OCI-LY1 (cell line): ENCODE measurements around the gene KIRREL3.

Experiments
- H2AFZ ChIP-seq: fragments of 200-600 bp; sonication (generic), shearing (Covaris generic); 2 replicates; pipeline ENCODE4 v1.6.0; 2014; ENCODE audit warnings: antibody characterized with exemption, mild to moderate bottlenecking, low read length
- H3F3A ChIP-seq: fragments of 200-600 bp; sonication (generic), shearing (Covaris generic); 2 replicates; pipeline ENCODE4 v1.6.0; 2014; ENCODE audit warnings: mild to moderate bottlenecking, antibody characterized with exemption, low read length, moderate library complexity; ENCODE audit not compliant: insufficient read depth
- H3K27ac ChIP-seq: fragments of 200-600 bp; sonication (generic); 2 replicates; pipeline ENCODE4 v1.5.1; 2014; ENCODE audit warnings: low read length, mixed run types, mild to moderate bottlenecking, low read depth; ENCODE audit not compliant: poor library complexity, severe bottlenecking
- H3K27me3 ChIP-seq: fragments of 200-600 bp; sonication (generic); 2 replicates; pipeline ENCODE4 v1.6.0; 2014; ENCODE audit warnings: antibody characterized with exemption, mild to moderate bottlenecking, low read length, moderate library complexity; ENCODE audit not compliant: insufficient read depth
- H3K36me3 ChIP-seq: fragments of 200-600 bp; sonication (generic); 2 replicates; pipeline ENCODE4 v1.6.1; 2014; ENCODE audit warnings: mild to moderate bottlenecking, antibody characterized with exemption, low read length, moderate library complexity, mixed read lengths; ENCODE audit not compliant: insufficient read depth
- H3K4me1 ChIP-seq: fragments of 200-600 bp; sonication (generic); 2 replicates; pipeline ENCODE4 v1.5.1; 2014; ENCODE audit warnings: mild to moderate bottlenecking, low read length, moderate library complexity; ENCODE audit not compliant: insufficient read depth, severe bottlenecking
- H3K4me2 ChIP-seq: fragments of 200-600 bp; sonication (generic), shearing (Covaris generic); 2 replicates; pipeline ENCODE4 v1.6.1; 2014; ENCODE audit warnings: low read length
- H3K4me3 ChIP-seq: fragments of 200-600 bp; sonication (generic); 2 replicates; pipeline ENCODE4 v1.5.1; 2014; ENCODE audit warnings: low read length, low read depth, mild to moderate bottlenecking, mixed read lengths; ENCODE audit not compliant: poor library complexity, severe bottlenecking
- H3K79me2 ChIP-seq: fragments of 200-600 bp; shearing (Covaris generic); 2 replicates; pipeline ENCODE4 v1.6.1; 2016; ENCODE audit warnings: mixed run types, low read length, mixed read lengths; ENCODE audit not compliant: insufficient read depth
- H3K9ac ChIP-seq: fragments of 200-600 bp; sonication (generic), shearing (Covaris generic); 2 replicates; pipeline ENCODE4 v1.6.1; 2014; ENCODE audit warnings: mild to moderate bottlenecking, low read length, mixed read lengths
- H3K9me2 ChIP-seq: fragments of 200-600 bp; sonication (generic), shearing (Covaris generic); 2 replicates; pipeline ENCODE4 v1.6.1; 2014; ENCODE audit warnings: low read depth, mild to moderate bottlenecking, low read length, mixed read lengths
- H3K9me3 ChIP-seq: fragments of 200-600 bp; shearing (Covaris generic); 2 replicates; pipeline ENCODE4 v1.6.1; 2014; ENCODE audit warnings: low read length, mixed read lengths
- H4K20me1 ChIP-seq: fragments of 200-600 bp; sonication (generic), shearing (Covaris generic); 2 replicates; pipeline ENCODE4 v1.6.0; 2016; ENCODE audit warnings: mild to moderate bottlenecking, low read length; ENCODE audit not compliant: insufficient read depth
- CTCF ChIP-seq: fragments of 200-600 bp; sonication (generic), shearing (Covaris generic); IDR thresholded peaks from 2 replicates; pipeline ENCODE4 v1.5.1; 2017; ENCODE audit warnings: mild to moderate bottlenecking, antibody characterized with exemption, low read length, moderate library complexity, mixed read lengths
- EZH2 ChIP-seq: fragments of 200-600 bp; sonication (generic), shearing (Covaris generic); IDR thresholded peaks from 2 replicates; pipeline ENCODE4 v1.8.0; 2017; ENCODE audit warnings: borderline replicate concordance, mixed run types, mild to moderate bottlenecking, antibody characterized with exemption, low read length, moderate library complexity, mixed read lengths

The KIRREL3 gene

GRCh38 chr11:126863294-126863997, 137.1 kb downstream of the KIRREL3 start:
- H3K9me2 ChIP-seq, result no peaks in the 10 kb centered on the region
- H3K4me2 ChIP-seq, result no peak overlapping the region
- H3K4me3 ChIP-seq, result no peak overlapping the region
- H3K4me1 ChIP-seq, result no peaks in the 10 kb centered on the region
- H3K27me3 ChIP-seq, result no peaks in the 10 kb centered on the region
- H3F3A ChIP-seq, result no peaks in the 10 kb centered on the region
- H3K27ac ChIP-seq, result no peak overlapping the region
- no peaks in the 10 kb centered on the region for H3K9me3 ChIP-seq
- no peak overlapping the region for H2AFZ ChIP-seq
- H3K9ac ChIP-seq, result no peak overlapping the region
- TF ChIP-seq CTCF, result no peak
- TF ChIP-seq EZH2, result no peak
- H3K79me2 ChIP-seq, result no peaks in the 10 kb centered on the region
- no peaks in the 10 kb centered on the region for H3K36me3 ChIP-seq
- H4K20me1 ChIP-seq, result no peaks in the 10 kb centered on the region

- H3F3A ChIP-seq, result no peaks in the 10 kb centered on the region
- TF ChIP-seq EZH2, result no peak
- TF ChIP-seq CTCF, result no peak
- H2AFZ ChIP-seq, result no peak overlapping the region
- no peaks in the 10 kb centered on the region for H3K4me1 ChIP-seq
- no peak overlapping the region for H3K4me3 ChIP-seq
- H4K20me1 ChIP-seq, result no peaks in the 10 kb centered on the region
- no peaks in the 10 kb centered on the region for H3K36me3 ChIP-seq
- H3K79me2 ChIP-seq, result no peaks in the 10 kb centered on the region
- H3K4me2 ChIP-seq, result no peak overlapping the region
- no peaks in the 10 kb centered on the region for H3K9me2 ChIP-seq
- no peaks in the 10 kb centered on the region for H3K9me3 ChIP-seq
- H3K9ac ChIP-seq, result no peak overlapping the region
- no peak overlapping the region for H3K27ac ChIP-seq
- H3K27me3 ChIP-seq, result no peaks in the 10 kb centered on the region
These were observed 137.8 kb downstream of the KIRREL3 start for GRCh38 chr11:126862664-126863243.

- no peaks in the 10 kb centered on the region for H3F3A ChIP-seq
- no peaks in the 10 kb centered on the region for H3K27me3 ChIP-seq
- H3K79me2 ChIP-seq, result no peaks in the 10 kb centered on the region
- H3K4me3 ChIP-seq, result no peak overlapping the region
- no peak overlapping the region for H3K4me2 ChIP-seq
- H3K9ac ChIP-seq, result no peak overlapping the region
- H3K36me3 ChIP-seq, result no peaks in the 10 kb centered on the region
- no peaks in the 10 kb centered on the region for H3K4me1 ChIP-seq
- TF ChIP-seq CTCF (no peak), EZH2 (no peak)
- H4K20me1 ChIP-seq, result no peaks in the 10 kb centered on the region
- no peaks in the 10 kb centered on the region for H3K9me3 ChIP-seq
- H2AFZ ChIP-seq, result no peak overlapping the region
- H3K27ac ChIP-seq, result no peak overlapping the region
- H3K9me2 ChIP-seq, result no peaks in the 10 kb centered on the region
These were observed 138.6 kb downstream of the KIRREL3 start for GRCh38 chr11:126861796-126862459.
